Superior temporal gyrus (tissue), 1 donor: ENCODE measurements around the gene CCS.
A peak's percentile ranks its signal among the peaks of the same experiment; 100 is the strongest.
"Not testable (repeated sequence)": the region's sequence is repeated elsewhere in the genome, so short reads cannot be mapped to it uniquely, and the experiment has no call there.

ENCODE experiments used
- DNase-seq: peaks from one replicate; pipeline ENCODE4 v3.0.0-alpha.2; 2016; ENCODE audit errors: extremely low spot score

The CCS gene

GRCh38 chr11:66561178-66561974, 31.6 kb upstream of the CCS start:
- DNase-seq = no peak

DNA sequence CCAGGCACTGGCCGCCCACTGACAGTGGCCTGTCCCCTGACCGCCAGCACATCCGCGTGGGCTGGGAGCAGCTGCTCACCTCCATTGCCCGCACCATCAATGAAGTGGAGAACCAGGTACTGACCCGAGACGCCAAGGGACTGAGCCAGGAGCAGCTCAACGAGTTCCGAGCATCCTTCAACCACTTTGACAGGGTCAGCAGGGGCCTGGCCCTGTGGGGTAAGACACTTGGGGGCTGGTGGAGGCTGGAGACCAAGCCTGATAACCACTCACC, 31.1 kb upstream of the CCS start:
- no peak for DNase-seq

DNA sequence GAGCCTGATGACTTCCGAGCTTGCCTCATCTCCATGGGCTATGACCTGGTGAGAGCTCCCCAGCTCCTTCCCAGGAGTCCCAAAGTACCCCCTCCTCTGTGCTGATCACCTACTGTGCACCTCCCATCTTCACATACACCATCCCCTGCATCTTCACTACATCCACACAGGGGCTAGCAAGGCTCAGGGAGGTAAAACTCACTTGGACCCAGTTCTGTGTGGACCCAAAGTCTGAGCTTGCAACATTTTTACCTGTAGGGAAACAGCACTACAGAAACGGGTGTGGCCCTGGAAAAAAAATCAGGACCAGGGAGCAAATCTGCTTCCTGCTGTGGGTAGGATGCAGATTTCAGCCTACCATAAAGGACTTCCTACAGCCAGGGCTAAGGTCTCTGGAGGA, 30.7 kb upstream of the CCS start:
- DNase-seq = no peak

DNA sequence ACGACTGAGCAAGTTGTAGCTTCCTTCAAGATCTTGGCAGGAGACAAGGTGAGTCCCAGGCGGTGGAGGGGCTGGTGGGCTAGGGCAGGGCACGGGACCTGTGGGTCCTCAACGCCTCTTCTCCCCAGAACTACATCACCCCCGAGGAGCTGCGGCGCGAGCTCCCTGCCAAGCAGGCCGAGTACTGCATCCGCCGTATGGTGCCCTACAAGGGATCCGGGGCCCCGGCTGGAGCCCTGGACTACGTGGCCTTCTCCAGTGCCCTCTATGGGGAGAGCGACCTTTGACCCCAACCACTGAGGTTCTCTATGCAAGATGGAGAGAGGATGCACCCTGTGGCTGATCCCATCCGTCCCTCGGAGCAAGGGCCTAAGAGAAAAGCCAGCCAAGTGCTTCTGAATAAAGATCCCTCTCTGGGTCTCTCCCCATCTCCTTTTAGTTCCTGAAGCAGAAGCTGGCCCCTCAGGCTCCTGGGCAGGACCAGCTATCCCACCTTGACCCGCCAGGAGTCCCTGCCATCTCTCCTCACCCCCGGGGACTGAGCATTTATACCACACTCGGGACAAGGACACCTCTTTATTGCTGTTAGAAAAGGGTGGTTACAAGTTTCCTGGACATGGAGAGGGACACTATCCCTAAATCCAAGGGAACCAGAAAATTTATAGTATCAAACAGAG, 29.9 kb upstream of the CCS start:
- no peak for DNase-seq

GRCh38 chr11:66563832-66564231, 29.2 kb upstream of the CCS start:
- no peak for DNase-seq

DNA sequence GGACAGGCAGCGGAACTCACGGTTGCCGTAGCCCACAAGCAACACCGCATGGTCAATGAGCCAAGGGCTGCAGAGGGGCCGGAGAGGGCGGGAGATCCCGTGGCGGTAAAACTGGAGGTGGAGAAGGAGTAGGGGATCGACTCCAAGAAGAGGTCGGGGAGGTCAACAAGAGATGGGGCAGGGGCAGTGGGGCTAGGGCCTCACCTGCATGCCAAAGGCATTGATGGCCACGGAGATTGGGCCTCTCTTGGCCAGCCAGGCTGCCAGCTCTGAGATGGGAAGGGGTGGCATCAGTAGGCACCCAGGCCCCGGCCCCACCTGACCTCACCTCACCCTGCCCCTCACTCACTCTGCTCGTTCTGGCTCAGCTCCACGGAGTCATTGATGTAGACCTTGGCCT, 28.4 kb upstream of the CCS start:
- DNase-seq = no peak

DNA sequence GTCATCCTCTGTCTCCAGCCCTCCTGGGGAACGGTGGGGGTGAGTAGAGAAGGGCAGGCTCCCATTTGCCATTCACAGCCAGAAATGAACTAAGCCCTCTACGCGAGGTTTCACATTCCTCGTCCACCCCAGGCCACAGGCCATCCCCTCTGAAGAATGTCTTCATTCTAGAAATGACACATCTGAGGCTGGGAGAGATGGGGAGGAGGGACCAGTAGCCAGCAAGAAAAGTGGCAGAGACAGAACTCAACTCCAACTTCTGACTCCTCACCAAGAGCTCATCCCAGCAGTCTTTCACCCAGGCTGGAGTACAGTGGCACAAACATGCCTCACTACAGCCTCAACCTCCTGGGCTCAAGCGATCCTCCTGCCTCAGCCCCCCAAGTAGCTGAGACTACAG, 28.0 kb upstream of the CCS start:
- no peak for DNase-seq

DNA sequence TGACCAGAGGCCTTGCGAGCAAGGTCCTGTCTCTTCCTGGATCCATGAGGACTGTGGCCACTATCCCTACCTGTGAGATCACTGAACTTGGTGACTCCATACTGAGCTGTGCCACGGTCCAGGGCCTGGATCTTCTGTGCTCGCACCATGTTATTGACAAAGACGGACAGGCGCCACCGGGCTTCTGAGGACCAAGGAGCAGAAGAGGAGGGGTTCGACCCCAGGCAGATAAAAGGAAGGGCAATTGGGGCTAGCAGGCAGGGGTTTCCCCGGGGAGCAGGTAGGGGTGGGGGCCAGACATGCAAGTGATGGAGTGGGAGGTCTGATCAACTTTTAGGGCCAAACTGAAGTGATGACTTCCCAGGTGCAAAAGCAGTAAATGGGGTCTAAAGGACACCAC, 26.8 kb upstream of the CCS start:
- DNase-seq = no peak

- no peak for DNase-seq
Measured at GRCh38 chr11:66567787-66568123, 25.2 kb upstream of the CCS start.

DNA sequence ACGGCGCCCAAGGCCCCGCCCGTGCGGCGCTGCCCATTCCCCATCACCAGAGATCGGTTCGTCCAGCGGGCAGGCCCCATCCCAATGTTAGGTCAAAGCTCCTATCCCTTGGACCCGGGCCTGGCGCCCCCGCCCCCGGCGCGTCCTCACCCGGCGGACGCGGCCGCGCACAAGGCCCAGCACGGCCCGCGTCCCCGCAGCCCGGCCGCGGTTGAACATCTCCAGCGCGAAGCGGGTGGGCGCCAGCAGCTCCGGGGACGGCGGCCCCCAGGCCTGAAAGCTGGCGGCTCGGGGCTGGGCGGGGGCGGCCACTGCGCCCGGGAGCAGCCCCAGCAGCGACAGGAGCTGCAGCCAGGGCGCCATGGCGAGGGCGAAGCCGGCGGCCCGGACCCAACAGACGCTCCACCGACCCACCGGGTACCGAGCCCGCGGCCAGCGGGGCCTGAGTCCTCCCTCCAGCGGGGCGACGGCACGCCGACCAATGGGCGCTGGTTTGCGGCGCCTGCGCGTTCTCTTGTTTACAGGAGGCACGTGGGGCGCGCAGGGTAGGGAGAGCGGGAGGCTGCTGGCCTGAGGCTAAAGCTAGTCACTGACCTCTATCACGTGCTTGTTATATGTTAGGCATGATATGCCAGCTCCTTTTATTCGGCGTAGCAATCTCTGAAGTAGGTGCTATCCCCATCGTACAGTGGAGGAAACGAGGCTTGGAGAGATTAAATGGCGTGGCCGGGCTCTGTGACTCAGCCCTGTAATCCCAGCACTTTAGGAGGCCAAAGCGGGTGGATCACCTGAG, 24.7 kb upstream of the CCS start, which contains the start of gene CTSF:
Gene CTSF, minus strand, starts transcription at position 483 of the 793 bp plus-strand sequence. Its CDS starts 120 bp downstream, at position 363.
- DNase-seq = peak; percentile 97

DNA sequence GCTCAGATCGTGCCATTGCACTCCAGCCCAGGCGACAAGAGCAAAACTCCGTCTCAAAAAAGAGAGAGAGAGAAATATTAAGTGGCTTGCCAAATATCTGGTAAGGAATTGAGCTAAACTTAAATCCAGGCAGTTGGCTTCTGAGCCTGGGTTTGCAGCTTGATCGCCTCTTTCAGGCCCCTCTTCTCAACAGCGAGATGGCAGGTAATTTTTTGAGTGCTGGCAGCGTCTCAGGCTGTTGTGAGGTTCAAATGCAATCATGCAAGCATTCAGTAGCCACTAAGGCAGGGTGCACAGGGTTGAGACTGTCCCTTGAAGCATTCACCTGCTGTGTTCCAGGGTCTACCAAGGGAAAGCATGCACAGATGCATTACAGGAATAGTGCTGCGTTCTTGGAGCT, 23.9 kb upstream of the CCS start:
- DNase-seq = no peak

GRCh38 chr11:66570079-66570849, 22.7 kb upstream of the CCS start:
- DNase-seq = no peak

DNA sequence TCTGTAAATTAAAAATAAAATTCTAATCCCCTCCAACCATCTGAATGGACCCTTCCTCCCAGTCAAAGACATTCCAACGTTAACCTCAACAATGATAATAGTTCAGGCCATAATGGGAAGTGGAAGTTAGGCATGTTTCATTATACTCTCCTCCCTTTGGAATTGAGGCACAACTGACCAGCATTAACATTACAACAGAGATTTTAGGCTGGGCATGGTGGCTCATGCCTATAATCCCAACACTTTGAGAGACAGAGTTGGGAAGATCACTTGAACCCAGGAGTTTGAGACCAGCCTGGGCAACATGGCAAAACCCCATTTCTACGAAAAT, 22.2 kb upstream of the CCS start:
- DNase-seq = no peak

DNA sequence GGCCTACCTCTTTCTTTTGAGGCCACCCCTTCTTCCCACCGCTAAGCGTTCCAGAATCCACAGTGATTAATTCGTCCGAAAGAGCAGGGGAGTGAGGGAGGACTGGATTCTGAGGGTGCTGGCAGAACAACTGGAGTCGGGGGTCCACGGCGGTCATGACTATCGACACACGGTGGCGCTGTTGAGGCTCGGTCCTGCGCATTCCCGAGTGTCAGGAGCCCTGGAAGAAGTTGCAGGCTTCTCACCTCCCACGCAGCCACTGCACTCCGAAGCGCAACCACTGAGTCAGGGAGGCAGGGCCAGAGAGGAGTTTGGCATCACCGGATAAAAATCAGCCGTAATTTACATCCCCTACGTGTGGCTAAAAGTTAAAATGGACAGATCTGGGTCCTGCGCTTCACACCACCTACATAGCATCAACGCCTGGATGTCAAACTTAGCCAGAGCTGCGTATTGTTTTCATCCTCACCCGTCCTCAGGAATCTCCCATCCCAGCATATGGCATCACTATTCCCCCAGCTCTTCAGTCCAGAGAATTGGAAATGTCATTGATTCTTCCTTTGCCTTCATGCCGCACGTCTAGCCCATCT, 13.9 kb upstream of the CCS start:
- DNase-seq = peak; percentile 80

- no peak for DNase-seq
Measured at GRCh38 chr11:66580803-66581202, 12.2 kb upstream of the CCS start.

DNA sequence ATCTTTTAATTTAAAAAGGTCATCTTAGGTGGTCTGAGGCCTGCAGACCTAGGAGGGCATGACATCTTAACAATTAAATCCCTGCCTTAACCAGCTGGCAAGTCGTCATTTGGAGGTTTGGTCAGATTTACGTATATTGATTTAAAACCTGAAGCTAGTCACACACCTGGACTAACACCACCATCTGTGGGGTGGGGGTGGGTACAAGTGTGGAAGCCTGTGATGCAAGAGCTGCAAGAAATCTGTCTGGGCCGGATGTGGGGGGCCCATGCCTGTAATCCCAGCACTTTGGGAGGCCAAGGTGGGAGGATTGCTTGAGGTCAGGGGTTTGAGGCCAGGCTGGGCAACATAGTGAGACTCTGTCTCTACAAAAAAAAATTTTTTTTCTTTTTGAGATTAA, 11.7 kb upstream of the CCS start:
- DNase-seq = no peak

DNA sequence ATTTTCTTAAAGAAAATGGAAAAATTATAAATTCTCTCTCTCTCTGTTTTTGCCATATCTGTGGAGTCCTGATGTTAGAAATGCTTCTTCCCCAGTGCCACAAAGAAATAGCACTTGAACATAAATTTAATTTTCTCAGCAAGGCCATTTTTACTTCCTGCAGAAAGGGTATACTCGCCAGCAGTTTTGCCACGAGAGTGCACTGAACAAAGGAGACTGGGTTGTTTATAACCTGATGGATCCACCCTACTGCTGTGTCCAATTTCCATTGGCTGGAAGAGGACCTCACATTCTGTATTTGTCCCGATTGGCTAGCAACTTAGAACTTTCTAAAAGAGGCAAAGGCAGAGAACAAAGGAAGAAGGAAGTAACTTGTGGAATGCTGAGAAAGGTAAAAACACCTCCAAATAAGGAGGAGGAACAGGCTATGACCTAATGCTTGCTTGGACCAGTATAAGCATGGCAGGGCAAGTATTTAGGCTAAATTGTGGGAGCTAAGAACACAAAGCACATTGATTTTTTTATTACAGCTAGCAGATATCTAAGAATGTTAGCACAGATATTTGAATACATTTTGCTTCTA, 10.3 kb upstream of the CCS start:
- DNase-seq = not testable (repeated sequence)

GRCh38 chr11:66585447-66585846, 7.5 kb upstream of the CCS start:
- DNase-seq = not testable (repeated sequence)

DNA sequence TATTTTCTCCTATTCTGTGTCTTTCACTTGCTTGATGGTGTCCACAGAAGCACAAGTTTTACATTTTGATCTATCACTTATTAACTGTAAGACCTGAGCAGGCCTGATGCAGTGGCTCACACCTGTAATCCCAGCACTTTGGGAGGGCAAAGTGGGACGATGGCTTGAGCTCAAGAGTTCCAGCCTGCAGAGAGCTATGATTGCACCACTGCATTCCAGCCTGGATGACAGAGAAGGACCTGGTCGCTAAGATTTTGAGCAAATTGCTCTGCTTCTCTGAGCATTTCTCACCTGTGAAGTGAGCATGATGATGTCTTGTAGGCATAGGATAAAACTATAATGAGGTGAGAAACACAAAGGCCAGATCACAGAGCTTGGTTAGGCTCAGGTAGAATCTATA, 6.8 kb upstream of the CCS start:
- no peak for DNase-seq

DNA sequence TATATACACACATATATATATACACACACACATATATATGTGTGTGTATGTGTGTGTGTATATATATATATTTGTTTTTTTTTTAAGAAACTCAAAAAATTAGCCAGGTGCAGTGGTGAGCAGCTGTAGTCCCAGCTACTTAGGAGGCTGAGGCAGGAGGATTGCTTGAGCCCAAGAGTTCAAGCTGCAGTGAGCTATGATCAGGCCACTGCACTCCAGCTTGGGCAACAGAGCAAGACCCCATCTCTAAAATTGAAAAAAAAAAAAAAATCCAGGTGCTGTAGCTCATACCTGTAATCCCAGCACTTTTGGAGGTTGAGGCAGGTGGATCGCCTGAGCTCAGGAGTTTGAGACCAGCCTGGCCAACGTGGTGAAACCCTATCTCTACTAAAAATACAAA, 3.7 kb upstream of the CCS start:
- DNase-seq = not testable (repeated sequence)

DNA sequence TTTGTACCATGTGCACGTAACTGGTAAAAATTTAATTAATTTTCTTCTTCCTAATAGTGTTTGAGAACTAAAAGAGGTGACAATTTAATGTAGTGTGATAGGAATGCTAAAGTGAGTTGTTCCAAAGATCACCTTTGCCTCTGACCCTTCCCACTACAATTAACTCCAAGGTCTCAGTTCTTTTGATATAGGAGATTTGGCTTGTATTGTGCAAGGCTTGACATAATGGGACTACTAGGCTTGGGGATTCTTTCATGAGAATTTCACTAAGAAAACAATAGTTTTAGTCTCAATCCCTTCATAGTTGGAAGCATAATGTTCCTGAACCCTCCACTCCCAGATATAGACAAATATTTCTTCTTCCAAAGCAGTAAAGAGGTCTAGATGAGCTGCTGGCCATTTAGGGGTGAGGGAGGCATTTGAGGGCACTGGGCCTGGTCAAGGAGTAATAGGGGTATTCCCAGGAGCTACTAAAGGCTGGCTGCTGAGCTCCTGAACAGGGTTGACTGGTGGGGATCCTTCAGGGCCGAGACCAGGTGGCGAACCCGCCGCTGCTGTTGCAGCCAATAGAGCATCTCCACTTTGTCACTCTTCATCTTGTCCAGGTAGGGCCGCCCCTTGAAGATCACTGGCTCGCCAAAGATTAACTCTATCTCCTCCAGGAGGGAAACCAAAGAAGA, 2.8 kb upstream of the CCS start:
- no peak for DNase-seq
